Muscle layer of duodenum (tissue), 2 donors: ENCODE data around the gene PRKRIP1.
"Not testable (repeated sequence)": the region's sequence is repeated elsewhere in the genome, so short reads cannot be mapped to it uniquely, and the experiment has no call there.

ENCODE experiments used
- H3K27ac ChIP-seq: one replicate; pipeline ENCODE4 v1.7.0; 2013; ENCODE audit warnings: mild to moderate bottlenecking, low read length
- H3K27me3 ChIP-seq: one replicate; pipeline ENCODE4 v1.7.0; 2013; ENCODE audit warnings: low read depth, mild to moderate bottlenecking, control low read depth, low read length
- H3K36me3 ChIP-seq, 2 donors: one replicate each; pipeline ENCODE4 v1.7.0; 2013; ENCODE audit warnings: low read length in 2 of 2, control low read depth in 1 of 2, mild to moderate bottlenecking in 1 of 2; ENCODE audit not compliant: insufficient read depth in 2 of 2, control insufficient read depth in 1 of 2
- H3K4me1 ChIP-seq, 2 donors: one replicate each; pipeline ENCODE4 v1.7.0; 2013; ENCODE audit warnings: low read length in 2 of 2, mild to moderate bottlenecking in 2 of 2, control low read depth in 1 of 2, moderate library complexity in 1 of 2; ENCODE audit not compliant: insufficient read depth in 2 of 2, control insufficient read depth in 1 of 2
- H3K4me3 ChIP-seq, 2 donors: one replicate each; pipeline ENCODE4 v1.7.0; 2013; ENCODE audit warnings: low read length in 2 of 2, low read depth in 1 of 2, mild to moderate bottlenecking in 1 of 2
- H3K9me3 ChIP-seq, 2 donors: one replicate each; pipeline ENCODE4 v1.7.0; 2013; ENCODE audit warnings: low read length in 2 of 2, control low read depth in 1 of 2, mild to moderate bottlenecking in 1 of 2; ENCODE audit not compliant: control insufficient read depth in 1 of 2
- donor health status: healthy.

Gene PRKRIP1

GRCh38 chr7:102395873-102396709 is at the start of gene PRKRIP1:
Gene PRKRIP1, plus strand, starts transcription at chr7:102396363. Its CDS starts 49 bp downstream, at chr7:102396412.
- Histone ChIP-seq H3K27ac (peak within 1 kb of the TSS; percentile 90), H3K4me3 (peak within 1 kb of the TSS; percentile 99), H3K36me3 (peaks cover 6 to 22% of the 10 kb centered on the region in 2 donors), H3K27me3 (no peaks in the 10 kb centered on the region), H3K9me3 (no peaks in the 10 kb centered on the region), H3K4me1 (peaks cover 7 to 9% of the 10 kb centered on the region in 2 donors)

GRCh38 chr7:102346983-102347382 is 49.2 kb upstream of the PRKRIP1 start:
- H3K4me3 ChIP-seq, H3K27ac ChIP-seq, H3K4me1 ChIP-seq, H3K27me3 ChIP-seq, H3K36me3 ChIP-seq, H3K9me3 ChIP-seq: not testable (repeated sequence)

- H3K27me3 ChIP-seq, H3K4me1 ChIP-seq, H3K4me3 ChIP-seq, H3K36me3 ChIP-seq, H3K27ac ChIP-seq, H3K9me3 ChIP-seq: not testable (repeated sequence)
Measured at GRCh38 chr7:102356344-102356743, 39.8 kb upstream of the PRKRIP1 start, which contains the start of gene SPDYE6. Gene SPDYE6, minus strand, starts transcription at chr7:102356444. Its CDS starts 421 bp downstream, at chr7:102356023.

GRCh38 chr7:102363549-102364393 is 32.4 kb upstream of the PRKRIP1 start:
- not testable (repeated sequence) for H3K27me3 ChIP-seq, H3K9me3 ChIP-seq, H3K4me1 ChIP-seq, H3K36me3 ChIP-seq, H3K27ac ChIP-seq
- H3K4me3 ChIP-seq, result peak overlapping the region; percentile 42 to 71

- not testable (repeated sequence) for H3K4me1 ChIP-seq, H3K9me3 ChIP-seq, H3K27me3 ChIP-seq, H3K27ac ChIP-seq, H3K36me3 ChIP-seq
- peak overlapping the region in 1 of 2 donors; percentile 71 for H3K4me3 ChIP-seq
Measured at GRCh38 chr7:102364394-102364886, 31.7 kb upstream of the PRKRIP1 start.

- not testable (repeated sequence) for H3K27ac ChIP-seq, H3K27me3 ChIP-seq, H3K4me1 ChIP-seq, H3K9me3 ChIP-seq, H3K36me3 ChIP-seq, H3K4me3 ChIP-seq
Measured at GRCh38 chr7:102365390-102365789, 30.8 kb upstream of the PRKRIP1 start.

GRCh38 chr7:102370038-102370437 is 26.1 kb upstream of the PRKRIP1 start:
- H3K4me3 ChIP-seq, H3K9me3 ChIP-seq, H3K4me1 ChIP-seq, H3K36me3 ChIP-seq, H3K27me3 ChIP-seq, H3K27ac ChIP-seq: not testable (repeated sequence)

GRCh38 chr7:102372796-102373195 is 23.4 kb upstream of the PRKRIP1 start:
- not testable (repeated sequence) for H3K36me3 ChIP-seq, H3K4me3 ChIP-seq, H3K9me3 ChIP-seq, H3K27me3 ChIP-seq, H3K27ac ChIP-seq, H3K4me1 ChIP-seq

- Histone ChIP-seq H3K9me3 (no peaks in the 10 kb centered on the region), H3K27me3 (no peaks in the 10 kb centered on the region), H3K4me1 (no peaks in the 10 kb centered on the region), H3K4me3 (no peak overlapping the region), H3K36me3 (peaks cover 6 to 22% of the 10 kb centered on the region in 2 donors), H3K27ac (no peak overlapping the region)
Measured at GRCh38 chr7:102376964-102377466, 19.1 kb upstream of the PRKRIP1 start.

- H3K27me3 ChIP-seq, H3K9me3 ChIP-seq, H3K4me3 ChIP-seq, H3K4me1 ChIP-seq, H3K27ac ChIP-seq: not testable (repeated sequence)
- peaks cover 6 to 22% of the 10 kb centered on the region in 2 donors for H3K36me3 ChIP-seq
Measured at GRCh38 chr7:102380837-102381236, 15.3 kb upstream of the PRKRIP1 start.

- H3K4me1 ChIP-seq, H3K27ac ChIP-seq, H3K4me3 ChIP-seq, H3K27me3 ChIP-seq, H3K9me3 ChIP-seq: not testable (repeated sequence)
- H3K36me3 ChIP-seq, result peaks cover 8 to 27% of the 10 kb centered on the region in 2 donors
Measured at GRCh38 chr7:102381696-102382425, 14.3 kb upstream of the PRKRIP1 start.
